GM18907 (cell line): ENCODE data around the gene EVA1A.

Experiments
- ATAC-seq: cut with Tn5 transposase; IDR thresholded peaks from one replicate; pipeline ENCODE4 v1.9.1; 2021; ENCODE audit warnings: mild to moderate bottlenecking, moderate library complexity; ENCODE audit not compliant: unreplicated experiment

The EVA1A gene

DNA sequence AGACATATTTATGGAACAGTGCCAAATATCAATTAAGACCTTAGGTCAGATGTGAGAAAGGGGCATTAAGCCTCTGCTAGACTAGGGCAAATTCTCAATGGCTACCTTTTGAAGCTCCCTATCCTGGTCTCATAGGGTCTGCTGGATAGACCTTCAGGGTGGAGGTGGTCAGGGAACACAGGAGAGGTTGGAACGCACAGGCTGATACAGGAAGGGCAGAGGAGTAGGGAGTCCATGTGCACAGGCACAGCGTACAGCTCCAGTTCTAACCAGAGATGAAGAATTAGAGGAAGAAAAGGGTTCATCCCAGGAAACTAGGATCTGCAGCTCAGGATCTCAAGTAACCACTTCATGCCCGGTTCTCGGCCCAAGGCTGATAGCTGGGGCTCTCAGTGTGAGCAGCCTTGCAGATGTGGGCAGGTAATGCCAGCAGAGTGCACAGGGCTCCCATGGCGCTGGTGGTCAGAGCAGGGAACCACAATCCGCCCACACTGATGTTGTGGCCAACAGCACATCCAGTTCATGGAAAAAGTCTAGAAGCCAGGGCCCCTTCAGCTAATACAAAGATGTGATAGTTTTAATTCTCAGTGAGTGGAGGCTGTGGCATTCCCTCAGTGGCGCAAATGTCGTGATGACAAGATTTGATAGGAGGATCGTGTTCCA lies 3.4 kb upstream of the EVA1A start:
- ATAC-seq, result no peak

DNA sequence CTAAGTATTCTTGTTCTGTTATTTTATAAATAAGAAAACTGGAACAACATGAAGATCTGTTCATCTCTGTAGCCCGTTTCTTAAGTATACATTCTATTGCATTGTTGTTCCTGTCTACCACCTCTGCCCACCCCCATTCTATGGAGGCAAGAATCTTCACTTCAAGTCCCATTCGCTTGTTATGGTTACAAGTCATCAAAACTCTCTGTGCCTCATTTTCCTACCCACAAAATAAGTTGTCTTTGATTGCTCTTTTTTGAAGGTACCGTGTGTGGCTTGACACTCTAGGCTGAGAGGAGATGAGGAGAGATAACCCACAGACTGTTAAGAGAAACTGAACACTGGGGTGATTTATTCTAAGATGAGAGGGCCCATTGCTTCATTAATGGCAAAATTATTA lies 2.9 kb upstream of the EVA1A start:
- ATAC-seq, result no peak

DNA sequence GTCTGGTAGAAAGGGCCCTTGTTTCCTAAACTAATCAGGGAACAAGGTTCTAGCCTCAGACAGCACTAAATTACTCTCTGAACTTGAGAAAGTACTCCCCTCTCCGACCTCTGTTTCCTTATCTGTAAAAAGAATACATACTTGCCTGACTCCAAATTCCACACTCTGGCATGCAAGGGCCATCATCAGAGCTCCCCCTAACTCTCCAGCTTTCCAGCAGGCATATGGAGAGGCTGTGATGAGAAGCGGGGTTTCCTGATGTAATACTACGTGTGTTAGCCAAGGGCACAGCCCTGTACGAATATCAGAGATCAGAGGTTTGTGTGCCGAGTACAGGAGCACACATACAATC lies 1.8 kb upstream of the EVA1A start:
- no peak for ATAC-seq

- no peak for ATAC-seq
Measured at GRCh38 chr2:75561566-75562512, 1.1 kb upstream of the EVA1A start.

- ATAC-seq, result peak; percentile 60
Measured at GRCh38 chr2:75560022-75560767, 544 bp downstream of the EVA1A start.

GRCh38 chr2:75559680-75560021 lies 1.1 kb downstream of the EVA1A start:
- ATAC-seq, result no peak

- ATAC-seq, result no peak
Measured at GRCh38 chr2:75558786-75559679, 1.7 kb downstream of the EVA1A start.

DNA sequence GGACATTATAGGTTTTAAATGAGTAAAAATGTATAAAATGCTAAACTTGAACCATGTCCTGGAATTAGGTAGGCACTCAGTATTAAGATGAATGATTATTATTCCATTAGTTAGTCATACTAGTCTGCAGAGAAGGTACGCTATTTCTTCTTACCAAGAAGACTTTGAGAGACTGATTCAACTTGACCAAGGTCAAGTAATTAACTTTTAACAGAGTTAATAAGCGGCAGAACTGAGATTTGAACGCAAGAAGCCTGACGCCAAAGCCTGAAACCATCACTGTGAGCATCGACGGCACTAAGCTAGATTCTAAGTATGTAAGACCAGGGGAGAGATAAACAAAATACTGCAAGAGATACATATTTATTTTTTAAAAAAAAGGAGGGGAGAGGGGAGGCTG lies 2.6 kb downstream of the EVA1A start:
- no peak for ATAC-seq

GRCh38 chr2:75557474-75558133 lies 3.1 kb downstream of the EVA1A start:
- no peak for ATAC-seq

GRCh38 chr2:75556679-75557366 lies 3.9 kb downstream of the EVA1A start:
- ATAC-seq, result no peak

GRCh38 chr2:75555701-75556100 lies 5.0 kb downstream of the EVA1A start:
- no peak for ATAC-seq

DNA sequence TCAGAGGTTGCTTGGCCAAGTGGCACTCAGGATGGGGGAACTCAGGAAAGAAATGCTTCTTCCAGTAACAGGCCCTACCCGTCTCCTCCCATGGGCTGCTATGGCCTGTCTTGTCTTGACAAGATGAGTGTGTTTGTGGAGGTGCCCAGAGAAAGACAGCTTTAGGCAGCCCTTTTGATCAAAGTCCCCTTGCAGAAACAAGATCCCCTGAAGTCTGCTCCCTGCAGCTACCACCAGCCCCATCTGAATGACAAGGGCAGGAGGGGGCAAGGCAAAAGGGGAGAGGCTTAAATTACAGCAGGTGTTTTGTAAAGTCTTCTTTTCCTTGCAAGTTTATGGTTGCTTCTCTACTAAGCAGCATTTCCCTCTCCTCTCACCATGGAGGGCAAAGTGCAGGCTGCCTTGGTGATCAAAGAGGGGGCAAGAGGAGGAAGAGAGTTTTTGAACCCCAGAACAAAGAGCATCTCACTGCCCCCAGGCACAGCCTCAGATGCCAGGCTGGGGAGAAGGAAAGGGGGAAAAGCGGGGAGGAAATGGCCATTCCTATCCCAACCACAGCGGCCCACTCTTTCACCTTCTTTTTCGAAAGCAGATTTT lies 6.7 kb downstream of the EVA1A start:
- ATAC-seq, result no peak

GRCh38 chr2:75552222-75552621 lies 8.5 kb downstream of the EVA1A start:
- no peak for ATAC-seq

- no peak for ATAC-seq
Measured at GRCh38 chr2:75551434-75551833, 9.3 kb downstream of the EVA1A start.

DNA sequence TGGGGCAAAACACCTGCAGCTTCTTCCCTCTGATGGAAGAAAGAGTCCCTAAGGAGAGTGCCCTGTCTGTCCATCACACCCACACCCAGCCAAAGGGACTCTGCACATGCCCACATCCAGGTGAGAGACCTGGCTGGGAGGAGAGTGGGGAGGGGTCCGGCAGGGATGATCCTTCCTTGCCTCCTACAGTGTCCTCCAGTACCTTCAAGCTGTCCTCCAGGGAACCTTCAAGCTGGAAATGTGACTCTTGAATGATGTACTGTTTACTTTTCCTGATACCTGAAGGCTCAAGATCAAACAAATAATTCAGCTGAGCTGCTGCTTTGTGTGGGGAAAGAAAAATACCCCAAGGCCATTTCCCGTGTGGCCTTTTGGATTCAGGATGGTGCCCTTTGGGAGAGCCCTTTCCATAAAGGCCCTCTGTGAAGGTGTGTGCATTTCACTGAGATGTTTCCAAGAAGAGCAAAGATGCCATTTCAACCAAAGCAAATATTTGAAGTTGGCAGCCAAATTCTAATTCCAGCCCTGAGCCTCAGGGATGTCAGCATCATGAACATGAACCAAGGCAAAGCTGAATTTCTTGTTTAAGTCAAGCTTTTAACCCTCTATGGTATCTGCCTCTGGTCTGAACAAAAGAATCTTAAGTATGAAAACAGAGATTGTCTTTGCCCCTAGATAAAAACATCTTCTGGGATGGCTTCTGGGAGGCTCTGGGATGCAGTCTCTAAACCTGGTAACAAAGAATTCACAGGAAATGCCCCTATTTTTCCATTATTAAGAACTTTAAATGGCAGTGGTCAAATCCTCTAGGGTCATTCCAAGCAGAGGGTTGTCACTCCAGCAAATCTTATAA lies 11.1 kb downstream of the EVA1A start:
- no peak for ATAC-seq

DNA sequence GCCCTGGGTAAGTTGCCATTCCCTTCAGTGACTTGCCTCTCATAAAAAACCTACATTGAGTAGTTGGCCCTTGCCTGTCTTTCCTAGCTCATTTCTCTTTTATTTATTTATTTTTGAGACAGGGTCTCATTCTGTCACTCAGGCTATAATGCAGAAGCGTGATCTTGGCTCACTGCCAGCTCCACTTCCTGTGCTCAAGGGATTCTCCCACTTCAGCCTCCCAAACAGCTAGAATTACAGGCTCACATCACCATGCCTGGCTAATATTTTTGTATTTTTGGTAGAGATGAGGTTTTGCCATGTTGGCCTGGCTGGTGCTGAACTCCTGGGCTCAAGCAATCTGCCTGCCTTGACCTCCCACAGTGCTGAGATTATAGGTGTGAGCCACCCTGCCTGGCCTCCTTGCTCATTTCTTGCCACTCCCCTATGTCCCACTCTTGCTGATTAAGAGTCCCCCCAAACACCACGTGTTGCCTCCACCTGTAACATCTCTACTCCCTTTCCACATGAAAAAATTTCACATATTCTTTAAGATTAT lies 12.6 kb downstream of the EVA1A start:
- ATAC-seq, result no peak

GRCh38 chr2:75547345-75548035 lies 13.2 kb downstream of the EVA1A start:
- no peak for ATAC-seq
